HG02623 (cell line): ENCODE results near the gene GBP2.
"Not testable (repeated sequence)": the region's sequence is repeated elsewhere in the genome, so short reads cannot be mapped to it uniquely, and the experiment has no call there.

Experiments used
- ATAC-seq: cut with Tn5 transposase; IDR thresholded peaks from one replicate; pipeline ENCODE4 v1.9.1; 2021; ENCODE audit warnings: moderate library complexity; ENCODE audit not compliant: unreplicated experiment

The GBP2 gene

DNA sequence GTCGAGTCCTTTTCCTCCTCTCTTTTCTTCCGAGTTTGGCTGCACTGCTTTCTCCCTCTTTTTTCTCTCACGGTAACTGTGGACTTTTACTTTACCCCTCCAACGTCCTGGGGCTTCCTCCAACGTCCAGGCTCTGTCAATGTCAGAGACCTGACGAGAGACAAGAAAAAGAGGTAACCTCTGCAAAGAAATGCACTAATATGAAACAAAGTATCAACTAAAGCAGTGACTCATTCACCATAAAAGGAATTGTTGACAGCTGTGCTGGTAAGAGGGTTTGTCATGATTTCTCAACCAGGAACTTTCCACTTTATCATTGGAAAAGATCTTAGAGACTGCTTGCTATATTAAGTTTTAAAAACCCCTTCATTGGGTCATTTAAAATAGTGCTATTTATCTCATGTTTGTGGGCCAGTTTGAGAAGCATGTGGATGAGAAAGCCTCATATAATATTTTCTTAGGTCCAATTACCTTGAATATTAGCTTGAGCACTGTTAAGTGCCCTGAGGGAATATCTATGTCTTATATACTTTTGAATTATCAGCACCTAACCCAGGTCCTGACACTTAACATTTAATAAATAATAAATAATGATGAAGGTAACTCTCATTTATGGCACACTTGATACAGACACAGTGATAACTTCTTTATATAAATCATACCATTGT is at the start of gene GBP2:
TSS of gene GBP2 (minus strand) at position 202 of the 668 bp plus-strand sequence. CDS start 4,148 bp downstream, outside the sequence.
- peak; percentile 77 for ATAC-seq

- no peak for ATAC-seq
These were observed 48.6 kb upstream of the GBP2 start for GRCh38 chr1:89174491-89174890.

DNA sequence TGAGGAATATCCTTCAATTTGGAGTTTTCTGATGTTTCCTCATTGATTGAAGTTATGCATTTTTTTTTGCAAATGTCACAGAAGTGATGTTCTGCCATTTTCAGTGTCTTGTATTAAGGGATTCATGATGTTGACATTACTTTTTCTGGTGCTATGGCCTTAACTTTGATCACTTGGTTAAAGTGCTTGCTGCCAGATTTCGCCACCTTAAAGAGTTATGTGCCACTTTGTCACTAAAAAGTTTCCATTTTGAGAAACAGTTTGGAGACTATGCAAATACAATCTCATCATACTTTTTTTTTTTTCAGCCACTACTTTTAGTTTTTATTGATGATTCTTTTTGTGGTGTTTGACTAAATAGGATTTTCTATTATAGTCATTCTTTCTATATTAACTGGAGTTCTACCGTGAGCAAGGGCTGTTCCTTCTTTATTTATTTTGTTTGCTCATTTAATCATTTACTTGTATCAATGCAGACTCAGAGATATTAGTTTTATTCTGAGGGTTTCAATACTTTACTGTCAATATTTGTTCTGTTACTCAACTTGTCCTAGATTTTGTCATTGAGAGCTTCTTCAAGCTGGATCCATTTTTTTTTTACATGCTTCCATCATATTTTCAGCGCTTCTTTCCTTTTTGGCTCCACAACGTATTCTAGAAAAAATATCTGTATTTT is 46.7 kb upstream of the GBP2 start:
- no peak for ATAC-seq

DNA sequence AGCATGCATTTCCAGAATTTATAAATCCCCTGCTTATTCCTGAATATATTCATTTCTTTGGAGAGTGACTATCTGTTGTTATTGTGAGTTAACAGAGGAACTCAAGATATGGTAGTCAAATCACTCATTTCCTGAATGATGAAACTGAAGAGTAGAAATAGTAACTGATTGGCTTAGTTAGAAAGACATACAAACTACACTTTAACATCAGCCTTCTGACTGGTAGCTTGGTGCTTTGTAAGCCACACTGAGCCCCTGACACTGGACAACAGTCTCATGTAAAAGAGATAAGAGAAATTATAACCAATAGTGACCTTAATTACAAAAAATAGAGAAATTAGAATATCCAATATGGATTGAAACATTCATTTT is 45.1 kb upstream of the GBP2 start:
- no peak for ATAC-seq

DNA sequence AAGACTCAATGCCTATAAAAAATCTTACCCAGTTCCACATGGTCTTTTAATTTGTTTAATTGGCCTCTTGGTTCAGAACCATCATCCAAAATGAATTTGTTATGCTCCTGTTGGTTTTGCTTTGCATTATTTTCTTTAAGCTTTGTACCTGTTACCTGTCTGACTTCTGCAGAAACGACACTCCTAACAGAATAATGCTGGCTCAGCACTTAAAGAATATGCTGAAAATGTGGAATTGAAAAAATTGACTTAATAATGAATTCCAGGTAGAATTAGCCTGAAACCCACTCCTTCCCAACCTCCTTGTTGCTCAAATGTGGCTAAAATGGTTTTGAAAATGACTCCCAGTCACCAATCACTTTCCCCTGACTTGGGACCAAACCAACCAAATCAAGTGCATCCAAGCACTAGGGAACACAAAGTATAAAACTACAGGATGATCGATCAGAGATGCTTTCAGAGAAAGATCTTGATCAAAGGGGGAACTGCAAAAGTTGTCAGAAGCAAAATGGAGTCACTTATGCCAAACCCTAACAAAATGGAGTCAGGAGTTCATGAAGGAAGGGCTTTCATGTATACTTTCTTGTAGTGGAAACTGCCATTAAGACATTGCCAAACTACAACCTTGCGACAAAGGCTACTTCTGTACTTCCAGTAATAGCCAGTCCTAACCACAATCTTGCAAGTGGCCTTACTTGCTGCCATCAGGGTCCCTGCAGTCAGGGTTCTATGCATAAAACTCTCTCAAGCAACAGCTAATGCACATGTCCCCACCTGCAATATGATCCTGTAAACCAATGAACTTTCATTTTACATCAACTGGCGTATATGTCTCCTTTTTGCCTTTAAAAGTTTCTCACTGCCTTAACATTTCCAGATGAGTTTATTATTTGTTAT is 44.5 kb upstream of the GBP2 start:
- no peak for ATAC-seq

- no peak for ATAC-seq
These were observed 43.3 kb upstream of the GBP2 start for GRCh38 chr1:89169166-89169565.

GRCh38 chr1:89167590-89168230 is 41.8 kb upstream of the GBP2 start:
- no peak for ATAC-seq

GRCh38 chr1:89166705-89167104 is 40.8 kb upstream of the GBP2 start:
- ATAC-seq: no peak

DNA sequence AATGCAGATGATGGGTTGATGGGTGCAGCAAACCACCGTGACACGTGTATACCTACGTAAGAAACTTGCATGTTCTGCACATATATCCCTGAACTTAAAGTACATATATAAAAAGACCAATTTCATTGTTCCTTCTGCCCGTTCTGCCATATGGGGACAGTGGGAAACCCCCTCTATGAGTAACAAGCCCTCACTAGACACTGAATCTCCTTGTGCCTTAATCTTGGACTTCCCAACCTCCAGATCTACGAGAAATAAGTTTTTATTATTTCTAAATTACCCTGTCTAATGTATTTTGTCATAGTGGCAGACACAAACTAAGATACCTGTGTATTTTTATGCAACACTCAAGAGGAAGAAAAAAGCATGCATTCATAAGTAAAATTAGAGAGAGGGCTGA is 39.9 kb upstream of the GBP2 start:
- ATAC-seq: no peak

GRCh38 chr1:89151047-89151446 is 25.1 kb upstream of the GBP2 start:
- ATAC-seq: no peak

- no peak for ATAC-seq
These were observed 24.1 kb upstream of the GBP2 start for GRCh38 chr1:89149976-89150375.

DNA sequence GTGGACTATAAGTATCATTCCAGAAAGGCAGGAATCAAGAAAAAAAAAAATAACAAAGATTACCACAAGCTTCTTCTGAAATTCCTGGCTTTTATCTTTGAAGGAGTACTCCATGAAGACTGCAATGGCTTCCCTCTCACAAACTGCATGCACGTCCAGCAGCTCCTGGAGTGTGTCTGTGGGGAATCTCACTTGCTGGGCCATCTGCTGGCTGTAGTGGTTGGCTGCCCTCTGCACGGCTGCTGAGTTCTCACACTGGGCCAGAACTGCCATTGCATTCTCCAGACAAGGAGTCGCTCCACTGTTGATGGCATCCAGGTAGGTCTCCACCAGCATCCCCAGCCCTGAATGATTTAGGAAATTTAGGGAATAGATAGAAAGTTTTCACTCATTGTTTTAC is 23.3 kb upstream of the GBP2 start:
- no peak for ATAC-seq

DNA sequence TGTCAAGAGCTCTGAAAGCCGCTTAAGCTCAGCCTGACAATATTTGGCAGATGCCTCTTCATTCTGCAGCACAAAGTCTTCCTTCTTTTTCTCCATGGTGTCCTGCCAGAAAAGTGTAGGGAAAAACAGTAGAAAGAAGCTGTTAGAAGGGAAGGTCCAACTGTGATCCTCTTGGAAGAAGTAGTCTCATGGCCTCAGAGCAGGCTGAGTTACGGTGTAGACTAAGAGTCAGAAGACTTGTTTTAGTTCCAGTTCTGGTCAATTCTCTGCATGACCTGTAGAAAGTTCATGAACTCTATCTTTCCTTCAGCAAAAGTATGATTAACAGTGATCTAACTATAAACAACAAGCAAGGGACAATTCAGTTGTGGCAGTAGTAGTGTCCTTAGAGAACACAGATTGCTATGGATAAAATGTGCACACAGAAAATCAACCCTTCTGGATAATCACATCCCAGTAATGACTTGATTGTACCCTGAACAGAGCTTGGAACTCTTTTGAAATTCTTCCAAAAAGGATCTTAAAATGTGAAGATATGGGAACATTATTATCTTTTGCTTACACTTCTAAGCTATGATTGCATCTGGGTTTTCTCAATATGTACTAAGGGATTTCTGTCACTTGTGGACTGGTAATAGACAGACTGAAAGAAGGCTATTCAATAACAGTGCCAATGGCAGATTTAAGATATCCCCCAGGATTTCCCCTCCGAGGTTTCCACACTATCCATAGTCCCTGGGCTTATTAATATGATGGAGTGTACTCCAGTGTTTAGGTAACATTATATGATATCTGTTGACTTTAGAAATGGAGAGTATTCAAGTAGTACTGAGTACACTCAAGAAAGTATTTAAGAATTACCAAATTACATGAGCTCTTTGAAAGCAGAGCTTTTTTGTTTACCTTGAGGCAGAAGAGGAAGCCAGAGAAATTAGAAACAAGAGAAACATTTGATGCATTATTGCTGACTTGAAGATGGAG is 22.1 kb upstream of the GBP2 start:
- no peak for ATAC-seq

DNA sequence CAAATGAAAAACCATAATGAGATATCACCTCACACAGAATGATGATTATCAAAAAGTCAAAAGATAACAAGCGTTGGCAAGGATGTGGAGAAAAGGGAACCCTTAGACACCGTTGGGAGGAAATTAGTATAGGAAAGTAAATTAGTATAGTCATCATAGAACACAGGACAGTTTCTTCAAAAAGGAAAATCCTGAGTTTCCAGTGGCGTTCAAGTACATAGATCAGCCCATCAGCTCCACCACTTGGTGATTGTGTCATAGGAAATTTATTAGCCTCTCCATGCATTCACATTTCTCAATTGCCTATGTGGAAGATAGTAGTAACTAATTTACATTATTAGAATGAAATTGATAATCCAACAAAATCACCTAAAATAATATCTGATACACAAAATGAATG is 20.8 kb upstream of the GBP2 start:
- ATAC-seq: no peak

- no peak for ATAC-seq
These were observed 17.6 kb upstream of the GBP2 start for GRCh38 chr1:89143484-89143883.

- no peak for ATAC-seq
These were observed 16.2 kb upstream of the GBP2 start for GRCh38 chr1:89142160-89142559.

- ATAC-seq: no peak
These were observed 7.8 kb upstream of the GBP2 start for GRCh38 chr1:89133747-89134146.

DNA sequence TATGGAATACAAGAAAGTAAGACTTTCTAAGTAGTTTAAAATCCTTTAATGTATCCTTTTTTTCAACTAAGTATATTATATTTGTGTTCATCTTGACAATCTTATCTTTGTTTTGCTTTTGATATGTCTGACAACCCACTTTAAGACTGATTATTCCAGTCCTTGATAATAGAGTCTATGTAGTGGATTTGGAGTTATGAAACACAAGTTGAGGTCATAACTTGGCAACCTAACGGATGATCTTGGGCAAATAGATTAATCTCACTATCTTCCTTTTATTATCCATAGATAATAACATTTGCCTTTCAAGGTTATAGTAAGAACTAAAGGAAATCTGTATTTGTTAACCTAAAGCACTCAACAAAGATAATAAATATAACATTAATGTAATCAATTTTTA is 4.8 kb upstream of the GBP2 start:
- ATAC-seq: no peak

DNA sequence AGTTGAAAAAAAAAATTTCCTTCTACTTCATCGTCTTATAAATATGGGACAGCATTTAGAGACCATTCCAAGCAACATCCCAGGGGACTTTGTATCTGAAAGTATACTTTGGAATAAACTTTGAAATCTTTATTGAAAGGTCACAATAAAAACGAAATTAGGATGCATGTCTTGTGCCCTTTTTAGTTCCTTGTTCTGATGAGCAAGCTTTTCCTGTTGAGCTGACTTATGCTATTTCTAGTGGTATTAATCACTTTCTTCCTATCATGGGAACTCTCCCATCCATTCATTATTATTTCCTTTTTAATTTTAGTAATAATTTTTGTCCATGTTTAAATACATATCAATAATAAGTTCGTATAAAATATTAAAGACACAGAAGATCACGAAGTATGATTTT is 4.0 kb upstream of the GBP2 start:
- ATAC-seq: no peak

DNA sequence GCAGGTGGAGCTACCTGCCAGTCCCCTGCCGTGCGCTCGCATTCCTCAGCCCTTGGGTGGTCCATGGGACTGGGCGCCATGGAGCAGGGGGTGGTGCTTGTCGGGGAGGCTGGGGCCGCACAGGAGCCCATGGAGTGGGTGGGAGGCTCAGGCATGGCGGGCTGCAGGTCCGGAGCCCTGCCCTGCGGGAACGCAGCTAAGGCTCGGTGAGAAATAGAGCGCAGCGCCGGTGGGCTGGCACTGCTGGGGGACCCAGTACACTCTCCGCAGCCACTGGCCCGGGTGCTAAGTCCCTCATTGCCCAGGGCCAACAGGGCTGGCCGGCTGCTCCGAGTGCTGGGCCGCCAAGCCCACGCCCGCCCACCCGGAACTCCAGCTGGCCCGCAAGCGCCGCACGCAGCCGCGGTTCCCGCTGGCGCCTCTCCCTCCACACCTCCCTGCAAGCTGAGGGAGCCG is 2.1 kb upstream of the GBP2 start:
- not testable (repeated sequence) for ATAC-seq
